Panc1 (cell line): Measurements from ENCODE around the gene AP3S2.

Experiments used
- POLR2AphosphoS5 ChIP-seq: IDR thresholded peaks from 2 replicates; pipeline ENCODE4 v1.6.1; 2012; ENCODE audit warnings: mild to moderate bottlenecking, low read depth, low read length, moderate library complexity
- SIN3A ChIP-seq: IDR thresholded peaks from 2 replicates; pipeline ENCODE4 v1.6.1; 2012; ENCODE audit warnings: low read depth, mild to moderate bottlenecking, low read length, moderate library complexity, borderline replicate concordance; ENCODE audit not compliant: insufficient read depth
- TF ChIP-seq, protein P1 (sequence below), 2 experiments: IDR thresholded peaks; 2 replicates each; pipeline ENCODE4 v1.6.1; 2011 to 2012; ENCODE audit warnings: low read depth in 2 of 2, control low read depth in 1 of 2, low read length in 1 of 2, mild to moderate bottlenecking in 1 of 2, moderate library complexity in 1 of 2; ENCODE audit not compliant: insufficient read depth in 1 of 2
- TF ChIP-seq, protein P2 (sequence below): fragments of 450-650 bp; IDR thresholded peaks from 2 replicates; pipeline ENCODE4 v1.5.1; 2017; ENCODE audit warnings: mild to moderate bottlenecking

DNA sequence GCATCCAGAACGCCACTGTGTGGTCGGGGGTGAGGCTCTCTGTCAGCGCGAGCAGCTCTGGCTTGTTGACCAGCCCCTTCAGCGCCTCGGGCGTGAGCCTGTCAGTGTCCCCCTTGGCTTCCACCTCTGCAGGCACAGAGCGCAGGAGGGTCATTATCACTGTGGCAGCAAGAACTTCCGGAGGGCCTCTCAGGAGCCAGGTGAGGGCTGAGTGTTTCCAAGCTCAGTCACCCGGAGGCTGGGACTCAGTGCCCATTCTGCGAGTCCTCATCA lies 10.0 kb upstream of the AP3S2 start:
- TF ChIP-seq POLR2AphosphoS5: no peak
- TF ChIP-seq, protein P1, sequence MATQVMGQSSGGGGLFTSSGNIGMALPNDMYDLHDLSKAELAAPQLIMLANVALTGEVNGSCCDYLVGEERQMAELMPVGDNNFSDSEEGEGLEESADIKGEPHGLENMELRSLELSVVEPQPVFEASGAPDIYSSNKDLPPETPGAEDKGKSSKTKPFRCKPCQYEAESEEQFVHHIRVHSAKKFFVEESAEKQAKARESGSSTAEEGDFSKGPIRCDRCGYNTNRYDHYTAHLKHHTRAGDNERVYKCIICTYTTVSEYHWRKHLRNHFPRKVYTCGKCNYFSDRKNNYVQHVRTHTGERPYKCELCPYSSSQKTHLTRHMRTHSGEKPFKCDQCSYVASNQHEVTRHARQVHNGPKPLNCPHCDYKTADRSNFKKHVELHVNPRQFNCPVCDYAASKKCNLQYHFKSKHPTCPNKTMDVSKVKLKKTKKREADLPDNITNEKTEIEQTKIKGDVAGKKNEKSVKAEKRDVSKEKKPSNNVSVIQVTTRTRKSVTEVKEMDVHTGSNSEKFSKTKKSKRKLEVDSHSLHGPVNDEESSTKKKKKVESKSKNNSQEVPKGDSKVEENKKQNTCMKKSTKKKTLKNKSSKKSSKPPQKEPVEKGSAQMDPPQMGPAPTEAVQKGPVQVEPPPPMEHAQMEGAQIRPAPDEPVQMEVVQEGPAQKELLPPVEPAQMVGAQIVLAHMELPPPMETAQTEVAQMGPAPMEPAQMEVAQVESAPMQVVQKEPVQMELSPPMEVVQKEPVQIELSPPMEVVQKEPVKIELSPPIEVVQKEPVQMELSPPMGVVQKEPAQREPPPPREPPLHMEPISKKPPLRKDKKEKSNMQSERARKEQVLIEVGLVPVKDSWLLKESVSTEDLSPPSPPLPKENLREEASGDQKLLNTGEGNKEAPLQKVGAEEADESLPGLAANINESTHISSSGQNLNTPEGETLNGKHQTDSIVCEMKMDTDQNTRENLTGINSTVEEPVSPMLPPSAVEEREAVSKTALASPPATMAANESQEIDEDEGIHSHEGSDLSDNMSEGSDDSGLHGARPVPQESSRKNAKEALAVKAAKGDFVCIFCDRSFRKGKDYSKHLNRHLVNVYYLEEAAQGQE (IDR thresholded peaks at IDR 0.05; ENCODE audit: insufficient read depth in 1 of 2, low read depth in 2 of 2, low read length in 1 of 2): no peak
- TF ChIP-seq, protein P2, sequence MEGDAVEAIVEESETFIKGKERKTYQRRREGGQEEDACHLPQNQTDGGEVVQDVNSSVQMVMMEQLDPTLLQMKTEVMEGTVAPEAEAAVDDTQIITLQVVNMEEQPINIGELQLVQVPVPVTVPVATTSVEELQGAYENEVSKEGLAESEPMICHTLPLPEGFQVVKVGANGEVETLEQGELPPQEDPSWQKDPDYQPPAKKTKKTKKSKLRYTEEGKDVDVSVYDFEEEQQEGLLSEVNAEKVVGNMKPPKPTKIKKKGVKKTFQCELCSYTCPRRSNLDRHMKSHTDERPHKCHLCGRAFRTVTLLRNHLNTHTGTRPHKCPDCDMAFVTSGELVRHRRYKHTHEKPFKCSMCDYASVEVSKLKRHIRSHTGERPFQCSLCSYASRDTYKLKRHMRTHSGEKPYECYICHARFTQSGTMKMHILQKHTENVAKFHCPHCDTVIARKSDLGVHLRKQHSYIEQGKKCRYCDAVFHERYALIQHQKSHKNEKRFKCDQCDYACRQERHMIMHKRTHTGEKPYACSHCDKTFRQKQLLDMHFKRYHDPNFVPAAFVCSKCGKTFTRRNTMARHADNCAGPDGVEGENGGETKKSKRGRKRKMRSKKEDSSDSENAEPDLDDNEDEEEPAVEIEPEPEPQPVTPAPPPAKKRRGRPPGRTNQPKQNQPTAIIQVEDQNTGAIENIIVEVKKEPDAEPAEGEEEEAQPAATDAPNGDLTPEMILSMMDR: no peak
- TF ChIP-seq SIN3A: no peak
